HepG2 (cell line): ENCODE results near the gene AGPAT3. TPM values are rescaled to one million over a fixed set of nuclear protein-coding genes. Genes with fewer than 3 reads are reported as not detected.
"Not testable (repeated sequence)": the region's sequence is repeated elsewhere in the genome, so short reads cannot be mapped to it uniquely, and the experiment has no call there.

Experiments
- ATAC-seq: fragments of 200-7000 bp; cut with Tn5 transposase; 3 replicates; pipeline ENCODE4 v1.9.1; 2020; ENCODE audit warnings: mild to moderate bottlenecking, moderate library complexity
- BruUV-seq: library from RNA; stranded (reverse); fragments of 400-500 nt; replicated peaks from 2 replicates; lab custom pipeline; 2021; lab: Mats Ljungman, UMichigan
- CTCF ChIA-PET: fragments of 300-600 bp; formaldehyde crosslinking; extraction: SDS; loops from one replicate; lab custom pipeline; 2021; ENCODE audit warnings: low total read pairs, inconsistent platforms, low intra/inter-chr PET ratio; lab: Yijun Ruan, JAX
- POLR2A ChIA-PET: fragments of 350-600 bp; sonication (Branson Sonifier 250); formaldehyde crosslinking; loops from one replicate; lab custom pipeline; 2020; ENCODE audit warnings: antibody characterized with exemption, inconsistent platforms; lab: Yijun Ruan, JAX
- DNase-seq: peaks from one replicate; pipeline ENCODE4 v3.0.0-alpha.2; 2015; ENCODE audit warnings: low spot score
- FAIRE-seq: peaks from 3 replicates; lab custom pipeline; 2011; peaks lifted over from hg19 to GRCh38; lab: Jason Lieb, UNC
- H2AFZ ChIP-seq: one replicate; pipeline ENCODE4 v1.6.1; 2011; ENCODE audit warnings: low read length, inconsistent platforms
- H3K27ac ChIP-seq: fragments of 300-600 bp; 3 replicates; pipeline ENCODE4 v1.8.0; 2011; ENCODE audit warnings: mixed run types, mild to moderate bottlenecking, mixed read lengths, low read length, inconsistent platforms; ENCODE audit not compliant: insufficient read depth; ENCODE audit errors: extremely low read length
- H3K27me3 ChIP-seq, 2 experiments: fragments of 200-600 bp in 1 of 2; 2 replicates in 1 of 2; 3 replicates in 1 of 2; pipeline versions ENCODE4 v1.6.0 to v1.8.0; 2011; ENCODE audit warnings: low read length in 2 of 2, mild to moderate bottlenecking in 2 of 2, moderate library complexity in 2 of 2, inconsistent platforms in 1 of 2; ENCODE audit not compliant: insufficient read depth in 2 of 2, control insufficient read depth in 1 of 2
- H3K36me3 ChIP-seq, 2 experiments: fragments of 200-600 bp in 1 of 2; replicated peaks in 1 of 2; 2 replicates in 1 of 2; 3 replicates in 1 of 2; pipeline versions ENCODE4 v1.5.1 to v1.8.0; 2011; ENCODE audit warnings: low read length in 2 of 2, inconsistent platforms in 1 of 2; ENCODE audit not compliant: insufficient read depth in 2 of 2, control insufficient read depth in 1 of 2
- H3K4me1 ChIP-seq: 2 replicates; pipeline ENCODE4 v1.5.1; 2012; ENCODE audit warnings: low read length, inconsistent platforms; ENCODE audit not compliant: insufficient read depth
- H3K4me2 ChIP-seq: 2 replicates; pipeline ENCODE4 v1.6.0; 2011; ENCODE audit warnings: low read depth, low read length, inconsistent platforms
- H3K4me3 ChIP-seq, 3 experiments: fragments of 200-600 bp in 1 of 3; sonication (generic), shearing (Covaris generic) in 1 of 3; replicated peaks in 1 of 3; 2 replicates each; pipeline ENCODE4 v1.5.1; 2011 to 2016; ENCODE audit warnings: low read length in 3 of 3, inconsistent platforms in 2 of 3, low read depth in 2 of 3, mild to moderate bottlenecking in 2 of 3, control low read depth in 1 of 3, mixed read lengths in 1 of 3; ENCODE audit not compliant: insufficient read depth in 1 of 3
- H3K79me2 ChIP-seq: one replicate; pipeline ENCODE4 v1.6.1; 2011; ENCODE audit warnings: low read length, inconsistent platforms; ENCODE audit not compliant: insufficient read depth
- H3K9ac ChIP-seq: 2 replicates; pipeline ENCODE4 v1.6.0; 2011; ENCODE audit warnings: mild to moderate bottlenecking, low read depth, low read length, inconsistent platforms; ENCODE audit not compliant: insufficient read depth
- H3K9me3 ChIP-seq: 2 replicates; pipeline ENCODE4 v1.5.1; 2012; ENCODE audit warnings: mild to moderate bottlenecking, low read length
- H4K20me1 ChIP-seq: 2 replicates; pipeline ENCODE4 v1.6.0; 2011; ENCODE audit warnings: inconsistent platforms, mild to moderate bottlenecking, low read length, moderate library complexity; ENCODE audit not compliant: insufficient read depth
- SMC3 ChIP-seq: IDR thresholded peaks from 2 replicates; pipeline ENCODE4 v1.6.1; 2011; ENCODE audit warnings: low read length, improper control_type of control experiment
- STAG1 ChIP-seq: sonication (generic); formaldehyde crosslinking; IDR thresholded peaks from 2 replicates; pipeline ENCODE4 v1.4.0; 2020; ENCODE audit warnings: missing genetic modification reagents
- WGBS: methylation state at CpG from one replicate; pipeline ENCODE4 v1.1.6; 2017; ENCODE audit warnings: low lambda C conversion rate; 5-methylcytosine and 5-hydroxymethylcytosine counted together
- in situ Hi-C: cut with HindIII; loops from 2 replicates; pipeline ENCODE4 v1.10.0; 2017; ENCODE audit warnings: low pct_unique_long_range_greater_than_20kb; ENCODE audit not compliant: extremely low pct_ligation_motif_present
- intact Hi-C: fragments of 100-400 bp; cut with micrococcal nuclease; formaldehyde crosslinking; loops from one replicate; pipeline ENCODE4 v1.10.0; 2022; ENCODE audit not compliant: unreplicated experiment
- polyA plus RNA-seq, 8 experiments: library from polyadenylated mRNA; depleted of rRNA in 3 of 8; stranded (reverse) in 7 of 8; unstranded in 1 of 8; fragments of >200 nt; fragmentation: Illumina TruSeq in 4 of 8; extraction: Trizol in 4 of 8; gene quantifications; 2 replicates each; pipeline versions ENCODE4 v1.2.1 to v1.2.3, GENCODE V29; 2011 to 2016; ENCODE audit warnings: low read depth in 4 of 8, missing spikeins in 1 of 8, mixed read lengths in 1 of 8; ENCODE audit not compliant: insufficient read depth in 1 of 8
- total RNA-seq, 5 experiments: library from RNA; depleted of rRNA; stranded (reverse); fragments of >200 nt; fragmentation: Illumina TruSeq; extraction: Trizol; gene quantifications; 2 replicates each; pipeline ENCODE4 v1.2.3, GENCODE V29; 2016; ENCODE audit warnings: low read depth in 1 of 5
- TF ChIP-seq, protein P1 (sequence below): sonication (generic); formaldehyde crosslinking; IDR thresholded peaks from 2 replicates; pipeline ENCODE4 v1.4.0; 2020; ENCODE audit warnings: missing genetic modification reagents
- TF ChIP-seq, protein P2 (sequence below): sonication (generic); formaldehyde crosslinking; IDR thresholded peaks from 2 replicates; pipeline ENCODE4 v1.5.0; 2020; ENCODE audit warnings: mild to moderate bottlenecking, missing genetic modification reagents, moderate library complexity

The AGPAT3 gene
- total and polyA plus RNA-seq, 2 of the 13 experiments (the other 11 are each of a cell fraction or from before 2014, with no cell fraction given): 32.2 to 54.4 TPM

DNA sequence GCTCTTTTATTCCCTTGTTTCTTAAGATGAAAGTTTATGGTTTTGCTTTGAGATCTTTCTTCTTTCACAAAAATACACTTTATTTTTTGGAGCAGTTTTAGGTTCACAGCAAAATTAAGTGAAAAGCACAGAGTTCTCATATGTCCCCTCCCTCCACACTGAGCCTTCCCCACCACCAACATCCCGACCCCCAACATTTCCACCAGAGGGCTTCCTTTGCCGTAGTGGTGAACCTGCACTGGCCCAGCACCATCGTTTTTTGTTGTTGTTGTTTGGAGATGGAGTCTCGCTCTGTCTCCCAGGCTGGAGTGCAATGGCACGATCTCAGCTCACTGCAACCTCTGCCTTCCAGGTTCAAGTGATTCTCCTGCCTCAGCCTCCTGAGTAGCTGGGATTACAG is 20.1 kb upstream of the AGPAT3 start:
- H3K4me1 ChIP-seq, FAIRE-seq, H3K27me3 ChIP-seq, in situ Hi-C loops, H3K4me2 ChIP-seq, H4K20me1 ChIP-seq, H3K27ac ChIP-seq, DNase-seq, H2AFZ ChIP-seq, intact Hi-C loops, H3K9me3 ChIP-seq, H3K9ac ChIP-seq, POLR2A ChIA-PET, H3K36me3 ChIP-seq, H3K4me3 ChIP-seq, BruUV-seq, H3K79me2 ChIP-seq: not testable (repeated sequence)
- CTCF ChIA-PET: interaction anchor here (1.3 kb wide), 1 partner anchor 95 kb away, joined by 5 read pairs; no protein-coding TSS in a partner anchor
- peak; percentile 80 for ATAC-seq
- 10% methylated on average over 5 of the region's 5 CpGs for WGBS
- TF ChIP-seq, protein P1, sequence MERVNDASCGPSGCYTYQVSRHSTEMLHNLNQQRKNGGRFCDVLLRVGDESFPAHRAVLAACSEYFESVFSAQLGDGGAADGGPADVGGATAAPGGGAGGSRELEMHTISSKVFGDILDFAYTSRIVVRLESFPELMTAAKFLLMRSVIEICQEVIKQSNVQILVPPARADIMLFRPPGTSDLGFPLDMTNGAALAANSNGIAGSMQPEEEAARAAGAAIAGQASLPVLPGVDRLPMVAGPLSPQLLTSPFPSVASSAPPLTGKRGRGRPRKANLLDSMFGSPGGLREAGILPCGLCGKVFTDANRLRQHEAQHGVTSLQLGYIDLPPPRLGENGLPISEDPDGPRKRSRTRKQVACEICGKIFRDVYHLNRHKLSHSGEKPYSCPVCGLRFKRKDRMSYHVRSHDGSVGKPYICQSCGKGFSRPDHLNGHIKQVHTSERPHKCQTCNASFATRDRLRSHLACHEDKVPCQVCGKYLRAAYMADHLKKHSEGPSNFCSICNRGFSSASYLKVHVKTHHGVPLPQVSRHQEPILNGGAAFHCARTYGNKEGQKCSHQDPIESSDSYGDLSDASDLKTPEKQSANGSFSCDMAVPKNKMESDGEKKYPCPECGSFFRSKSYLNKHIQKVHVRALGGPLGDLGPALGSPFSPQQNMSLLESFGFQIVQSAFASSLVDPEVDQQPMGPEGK (CRISPR knock-in tag): peak; percentile 14; the same call in 1 of the 2 replicates
- TF ChIP-seq STAG1 (CRISPR knock-in tag) (peak; percentile 57), SMC3 (peak; percentile 21; the same call in 1 of the 2 replicates)
- TF ChIP-seq, protein P2, sequence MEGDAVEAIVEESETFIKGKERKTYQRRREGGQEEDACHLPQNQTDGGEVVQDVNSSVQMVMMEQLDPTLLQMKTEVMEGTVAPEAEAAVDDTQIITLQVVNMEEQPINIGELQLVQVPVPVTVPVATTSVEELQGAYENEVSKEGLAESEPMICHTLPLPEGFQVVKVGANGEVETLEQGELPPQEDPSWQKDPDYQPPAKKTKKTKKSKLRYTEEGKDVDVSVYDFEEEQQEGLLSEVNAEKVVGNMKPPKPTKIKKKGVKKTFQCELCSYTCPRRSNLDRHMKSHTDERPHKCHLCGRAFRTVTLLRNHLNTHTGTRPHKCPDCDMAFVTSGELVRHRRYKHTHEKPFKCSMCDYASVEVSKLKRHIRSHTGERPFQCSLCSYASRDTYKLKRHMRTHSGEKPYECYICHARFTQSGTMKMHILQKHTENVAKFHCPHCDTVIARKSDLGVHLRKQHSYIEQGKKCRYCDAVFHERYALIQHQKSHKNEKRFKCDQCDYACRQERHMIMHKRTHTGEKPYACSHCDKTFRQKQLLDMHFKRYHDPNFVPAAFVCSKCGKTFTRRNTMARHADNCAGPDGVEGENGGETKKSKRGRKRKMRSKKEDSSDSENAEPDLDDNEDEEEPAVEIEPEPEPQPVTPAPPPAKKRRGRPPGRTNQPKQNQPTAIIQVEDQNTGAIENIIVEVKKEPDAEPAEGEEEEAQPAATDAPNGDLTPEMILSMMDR: peak; percentile 59
